Neuronal stem cell (in vitro differentiated cells): ENCODE measurements around the gene THBS2.
"Not testable (repeated sequence)": the region's sequence is repeated elsewhere in the genome, so short reads cannot be mapped to it uniquely, and the experiment has no call there.

Experiments
- DNase-seq: peaks from one replicate; pipeline ENCODE4 v3.0.0-alpha.2; 2013; ENCODE audit warnings: low spot score
- H2AFZ ChIP-seq: one replicate; pipeline ENCODE4 v1.6.1; 2013; ENCODE audit warnings: mild to moderate bottlenecking, low read length, inconsistent platforms
- H2AK5ac ChIP-seq: 2 replicates; pipeline ENCODE4 v1.6.1; 2013; ENCODE audit warnings: low read depth, mild to moderate bottlenecking, inconsistent platforms, low read length, moderate library complexity, mixed read lengths
- H2BK120ac ChIP-seq: 2 replicates; pipeline ENCODE4 v1.6.1; 2013; ENCODE audit warnings: low read depth, mild to moderate bottlenecking, inconsistent platforms, low read length, moderate library complexity, mixed read lengths
- H2BK12ac ChIP-seq: one replicate; pipeline ENCODE4 v1.6.1; 2013; ENCODE audit warnings: low read length, inconsistent platforms
- H2BK15ac ChIP-seq: 2 replicates; pipeline ENCODE4 v1.6.1; 2013; ENCODE audit warnings: mild to moderate bottlenecking, low read length, inconsistent platforms, mixed read lengths
- H2BK5ac ChIP-seq: one replicate; pipeline ENCODE4 v1.6.1; 2013; ENCODE audit warnings: inconsistent platforms, mild to moderate bottlenecking, low read length, moderate library complexity
- H3K14ac ChIP-seq: one replicate; pipeline ENCODE4 v1.6.1; 2013; ENCODE audit warnings: low read length, inconsistent platforms
- H3K18ac ChIP-seq: 2 replicates; pipeline ENCODE4 v1.6.1; 2013; ENCODE audit warnings: low read length, inconsistent platforms
- H3K23ac ChIP-seq: 2 replicates; pipeline ENCODE4 v1.6.1; 2013; ENCODE audit warnings: low read depth, mild to moderate bottlenecking, mixed read lengths, low read length, inconsistent platforms; ENCODE audit not compliant: poor library complexity
- H3K27ac ChIP-seq: replicated peaks from 3 replicates; pipeline ENCODE4 v1.5.1; 2013; ENCODE audit warnings: low read length, inconsistent platforms
- H3K27me3 ChIP-seq, 3 experiments: 2 replicates each; pipeline ENCODE4 v1.6.1; 2013; ENCODE audit warnings: low read length in 3 of 3, mild to moderate bottlenecking in 2 of 3, inconsistent platforms in 1 of 3, low read depth in 1 of 3, mixed read lengths in 1 of 3, moderate library complexity in 1 of 3; ENCODE audit not compliant: control insufficient read depth in 3 of 3, insufficient read depth in 3 of 3
- H3K36me3 ChIP-seq, 2 donors: replicated peaks in 1 of 2; 2 replicates each; pipeline ENCODE4 v1.6.1; 2013; ENCODE audit warnings: low read length in 2 of 2; ENCODE audit not compliant: control insufficient read depth in 2 of 2, insufficient read depth in 2 of 2
- H3K4ac ChIP-seq: 2 replicates; pipeline ENCODE4 v1.6.1; 2013; ENCODE audit warnings: inconsistent platforms, mild to moderate bottlenecking, low read length, moderate library complexity
- H3K4me1 ChIP-seq, 2 donors: 1 replicate in 1 of 2; 2 replicates in 1 of 2; pipeline ENCODE4 v1.6.1; 2013; ENCODE audit warnings: low read length in 2 of 2, low read depth in 1 of 2; ENCODE audit not compliant: control insufficient read depth in 2 of 2, insufficient read depth in 1 of 2
- H3K4me2 ChIP-seq: one replicate; pipeline ENCODE4 v1.6.1; 2013; ENCODE audit warnings: mild to moderate bottlenecking, low read length, inconsistent platforms; ENCODE audit not compliant: insufficient read depth, poor library complexity, severe bottlenecking
- H3K4me3 ChIP-seq, 2 donors: 2 replicates each; pipeline ENCODE4 v1.5.1; 2013; ENCODE audit warnings: low read length in 2 of 2, mild to moderate bottlenecking in 2 of 2, inconsistent platforms in 1 of 2, moderate library complexity in 1 of 2
- H3K79me1 ChIP-seq: one replicate; pipeline ENCODE4 v1.6.1; 2013; ENCODE audit warnings: low read depth, mild to moderate bottlenecking, inconsistent platforms, low read length, moderate library complexity
- H3K9ac ChIP-seq: one replicate; pipeline ENCODE4 v1.6.1; 2013; ENCODE audit warnings: mild to moderate bottlenecking, low read depth, low read length, inconsistent platforms; ENCODE audit not compliant: poor library complexity
- H3K9me3 ChIP-seq, 2 donors: replicated peaks in 1 of 2; 2 replicates each; pipeline versions ENCODE3 to v1.6.1; 2013; ENCODE audit warnings: low read length in 2 of 2, mild to moderate bottlenecking in 2 of 2, inconsistent platforms in 1 of 2, low read depth in 1 of 2, mixed read lengths in 1 of 2, moderate library complexity in 1 of 2; ENCODE audit not compliant: control insufficient read depth in 2 of 2, insufficient read depth in 1 of 2
- H4K8ac ChIP-seq: one replicate; pipeline ENCODE4 v1.6.1; 2013; ENCODE audit warnings: low read depth, mild to moderate bottlenecking, inconsistent platforms, low read length, moderate library complexity
- H4K91ac ChIP-seq: one replicate; pipeline ENCODE4 v1.6.1; 2013; ENCODE audit warnings: low read length, low read depth, mild to moderate bottlenecking, inconsistent platforms; ENCODE audit not compliant: poor library complexity
- WGBS, 2 donors: extraction: QIAGEN DNeasy Blood & Tissue Kit; methylation state at CpG; one replicate each; pipeline ENCODE4 v1.1.7; 2013; ENCODE audit warnings: missing lambda C conversion rate in 2 of 2, mixed read lengths in 1 of 2; ENCODE audit not compliant: insufficient read length in 2 of 2, insufficient replicate concordance in 1 of 2; ENCODE audit errors: extremely low coverage in 2 of 2; 5-methylcytosine and 5-hydroxymethylcytosine counted together

Gene THBS2

DNA sequence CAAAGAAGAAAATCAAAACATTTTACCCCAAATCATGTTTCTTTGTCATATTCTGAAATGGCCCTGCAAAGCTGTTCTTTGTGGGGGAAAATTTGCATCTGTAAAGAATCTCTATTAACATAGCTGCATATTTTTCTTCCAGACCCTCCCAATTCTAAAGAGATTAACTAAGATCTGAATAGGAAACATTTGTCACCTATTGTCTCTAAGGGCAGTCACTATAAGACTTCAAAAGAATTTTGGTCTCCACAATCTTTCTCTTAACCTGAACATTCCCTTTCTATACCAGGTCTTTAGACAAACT lies 16.4 kb upstream of the THBS2 start:
- not testable (repeated sequence) for H3K4me2 ChIP-seq, H3K4me3 ChIP-seq, H3K79me1 ChIP-seq, H3K27me3 ChIP-seq, H3K18ac ChIP-seq, H2AK5ac ChIP-seq, H2BK5ac ChIP-seq, H3K9me3 ChIP-seq, H2AFZ ChIP-seq, H3K4ac ChIP-seq, H3K36me3 ChIP-seq, H3K9ac ChIP-seq, H3K4me1 ChIP-seq, H2BK15ac ChIP-seq, H3K23ac ChIP-seq, H4K91ac ChIP-seq, H2BK12ac ChIP-seq, H2BK120ac ChIP-seq, H3K27ac ChIP-seq, DNase-seq, H4K8ac ChIP-seq, H3K14ac ChIP-seq

DNA sequence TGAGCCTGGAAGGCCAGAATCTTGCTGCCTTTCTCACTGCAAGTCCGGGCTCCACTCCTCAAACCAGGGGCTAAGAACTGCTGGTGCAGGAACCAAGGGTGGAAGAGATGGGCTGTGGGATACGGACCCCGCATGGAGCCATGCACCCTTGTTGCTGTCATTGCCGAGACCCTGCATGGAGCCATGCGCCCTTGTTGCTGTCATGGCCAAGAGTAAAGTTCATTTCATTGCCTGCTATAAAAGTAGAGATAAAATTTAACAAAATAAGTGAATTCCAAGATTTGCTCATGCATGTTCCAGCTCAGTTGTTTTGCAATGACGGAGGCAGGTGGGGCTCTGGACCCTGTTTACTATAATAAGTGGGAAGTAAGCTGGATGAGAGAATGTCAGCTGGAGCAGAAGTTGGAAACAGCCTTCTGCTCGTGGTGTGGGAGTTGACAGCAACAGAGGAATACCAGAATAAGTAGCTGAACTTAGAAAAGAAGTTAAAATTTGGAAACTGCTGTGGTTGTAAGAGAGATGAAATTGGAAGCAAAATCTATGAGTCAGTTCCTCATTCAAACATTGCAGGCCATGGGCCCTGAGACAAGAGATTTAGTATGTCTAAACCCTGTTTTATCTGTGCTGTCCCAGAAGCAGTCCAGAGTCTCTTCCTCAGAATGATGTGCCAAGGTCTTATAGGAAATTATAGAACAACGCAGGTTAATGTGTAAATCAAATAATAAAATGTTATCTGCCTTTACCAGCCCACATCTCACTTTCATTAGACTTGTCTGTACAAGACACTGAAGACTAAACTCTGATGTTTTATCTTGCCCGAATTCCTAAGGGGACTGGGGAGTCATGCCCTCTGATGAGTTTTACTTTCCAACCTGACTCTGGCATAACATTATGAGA lies 15.8 kb upstream of the THBS2 start:
- Histone ChIP-seq H3K23ac (no peak overlapping the region), H3K9me3 (peaks cover 0 to 3% of the 10 kb centered on the region in 2 donors), H3K4me1 (peaks cover 0 to 3% of the 10 kb centered on the region in 2 donors), H2BK120ac (no peak overlapping the region), H3K27ac (no peak overlapping the region), H2BK15ac (no peak overlapping the region), H4K8ac (no peak overlapping the region), H2BK12ac (no peak overlapping the region), H3K36me3 (no peaks in the 10 kb centered on the region), H3K27me3 (peaks cover 0 to 15% (median 0%) of the 10 kb centered on the region in 3 experiments), H3K9ac (no peak overlapping the region), H3K79me1 (peaks cover 2% of the 10 kb centered on the region), H2BK5ac (no peak overlapping the region), H4K91ac (no peak overlapping the region), H3K4me2 (no peak overlapping the region), H3K4me3 (no peak overlapping the region), H2AK5ac (no peak overlapping the region), H2AFZ (no peak overlapping the region), H3K14ac (no peak overlapping the region), H3K18ac (no peak overlapping the region), H3K4ac (no peak overlapping the region)
- no CpG with 5 or more reads among the region's 9 CpGs for WGBS, 2 donors
- no peak for DNase-seq

DNA sequence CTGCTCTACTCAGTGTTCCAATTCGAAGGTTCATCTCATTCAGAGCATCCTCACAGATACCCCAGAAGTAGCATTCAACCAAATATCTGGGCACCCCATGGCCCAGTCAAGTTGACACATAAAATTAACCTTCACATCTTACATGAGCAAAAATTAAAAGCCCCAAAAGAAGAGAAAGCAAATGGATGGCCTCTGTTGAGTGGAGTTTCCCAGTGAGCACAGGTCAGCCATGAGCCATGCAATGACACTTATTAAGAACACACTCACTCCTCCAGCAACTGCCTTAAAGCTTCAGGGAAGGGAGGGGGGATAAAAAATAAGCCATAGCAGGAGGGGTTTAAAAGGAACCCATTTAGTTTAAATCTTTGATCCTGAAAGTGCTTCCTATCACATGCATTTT lies 14.6 kb upstream of the THBS2 start:
- no peak overlapping the region for H2BK12ac ChIP-seq
- no peaks in the 10 kb centered on the region for H3K79me1 ChIP-seq
- peaks cover 0 to 3% of the 10 kb centered on the region in 2 donors for H3K4me1 ChIP-seq
- H3K14ac ChIP-seq, result no peak overlapping the region
- H3K4me3 ChIP-seq, result no peak overlapping the region
- no peak overlapping the region for H2BK120ac ChIP-seq
- H2AFZ ChIP-seq, result no peak overlapping the region
- no peak overlapping the region for H4K91ac ChIP-seq
- WGBS, 2 donors, result no CpG with 5 or more reads among the region's 1 CpG
- no peak overlapping the region for H3K9ac ChIP-seq
- DNase-seq, result no peak
- H2BK5ac ChIP-seq, result no peak overlapping the region
- no peak overlapping the region for H2AK5ac ChIP-seq
- H3K4me2 ChIP-seq, result no peak overlapping the region
- H3K36me3 ChIP-seq, result no peaks in the 10 kb centered on the region
- H4K8ac ChIP-seq, result no peak overlapping the region
- no peak overlapping the region for H3K18ac ChIP-seq
- H2BK15ac ChIP-seq, result no peak overlapping the region
- H3K4ac ChIP-seq, result no peak overlapping the region
- peaks cover 0 to 19% (median 0%) of the 10 kb centered on the region in 3 experiments for H3K27me3 ChIP-seq
- no peak overlapping the region for H3K23ac ChIP-seq
- H3K27ac ChIP-seq, result no peak overlapping the region
- peaks cover 0 to 3% of the 10 kb centered on the region in 2 donors for H3K9me3 ChIP-seq

DNA sequence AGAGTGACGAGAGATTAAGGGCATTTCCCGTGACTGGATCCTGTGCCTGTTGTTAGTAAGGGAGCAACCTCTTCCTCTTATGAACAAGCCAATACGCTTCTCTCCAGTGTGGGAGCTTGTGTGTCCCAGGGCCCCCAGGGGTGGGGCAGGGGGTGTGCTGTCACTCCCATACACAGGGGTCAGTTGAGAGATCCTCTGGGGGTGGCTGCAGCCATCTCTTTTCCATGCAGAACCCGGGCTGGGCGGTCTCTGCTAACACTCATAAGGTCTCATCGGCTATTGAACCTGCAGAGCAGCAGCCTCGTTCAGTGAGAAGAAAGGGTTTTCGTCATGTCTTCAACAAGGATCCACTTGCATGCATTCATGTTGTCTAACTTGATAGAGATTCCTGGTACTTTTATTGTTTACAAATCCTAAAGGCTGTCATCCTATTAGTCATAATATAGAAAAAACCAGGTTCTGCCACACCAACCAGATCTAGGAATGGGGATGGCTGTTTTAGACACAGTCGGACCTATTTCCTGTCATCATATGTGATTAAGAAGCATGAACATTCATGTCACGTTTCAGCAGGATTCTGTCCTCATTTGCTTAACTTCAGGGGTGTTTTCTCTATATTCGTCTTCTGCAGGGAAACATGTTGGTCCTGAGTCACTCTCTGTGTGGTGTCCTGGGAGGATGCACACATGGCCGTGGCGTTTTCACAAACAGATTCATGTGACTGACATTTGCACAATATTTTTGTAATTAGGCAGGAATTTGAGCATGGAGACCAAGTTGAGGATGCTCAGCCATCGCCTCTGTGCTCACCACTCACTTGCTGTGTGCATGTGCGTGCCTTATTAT lies 13.3 kb upstream of the THBS2 start:
- no peak overlapping the region for H4K91ac ChIP-seq
- H3K27ac ChIP-seq, result no peak overlapping the region
- H3K4me2 ChIP-seq, result no peak overlapping the region
- H3K18ac ChIP-seq, result no peak overlapping the region
- H3K14ac ChIP-seq, result no peak overlapping the region
- no peak for DNase-seq
- H2BK120ac ChIP-seq, result no peak overlapping the region
- H3K9ac ChIP-seq, result no peak overlapping the region
- no peak overlapping the region for H3K4ac ChIP-seq
- H2BK5ac ChIP-seq, result no peak overlapping the region
- whole genome bisulfite sequencing, 2 donors, result no CpG with 5 or more reads among the region's 15 CpGs
- no peak overlapping the region for H2BK12ac ChIP-seq
- H3K27me3 ChIP-seq, result peaks cover 0 to 19% (median 0%) of the 10 kb centered on the region in 3 experiments
- peaks cover 0 to 3% of the 10 kb centered on the region in 2 donors for H3K4me1 ChIP-seq
- H4K8ac ChIP-seq, result no peak overlapping the region
- peak overlapping the region; percentile 46 for H2AK5ac ChIP-seq
- no peaks in the 10 kb centered on the region for H3K79me1 ChIP-seq
- peaks cover 0 to 3% of the 10 kb centered on the region in 2 donors for H3K9me3 ChIP-seq
- no peak overlapping the region for H3K23ac ChIP-seq
- H2BK15ac ChIP-seq, result no peak overlapping the region
- H3K4me3 ChIP-seq, result no peak overlapping the region
- no peak overlapping the region for H2AFZ ChIP-seq
- H3K36me3 ChIP-seq, result no peaks in the 10 kb centered on the region
